ENCODE data around the gene ATP1A2.
A peak's percentile ranks its signal among the peaks of the same experiment; 100 is the strongest.

The ATP1A2 gene

GRCh38 chr1:160086456-160086892 is 29.1 kb upstream of the ATP1A2 start:
- POLR2A ChIA-PET, result interaction anchor here (3.0 kb wide), 1 partner anchor 12 kb away, joined by 11 read pairs; the partner anchor contains the start of gene IGSF8

GRCh38 chr1:160087118-160087662 is 28.4 kb upstream of the ATP1A2 start:
- Histone ChIP-seq H3K9me3 (ENCODE audit: control insufficient read depth, insufficient read depth, low read depth, low read length) (no peaks in the 10 kb centered on the region), H3K36me3 (ENCODE audit: control insufficient read depth in 2 of 2, insufficient read depth in 1 of 2, low read length in 2 of 2) (peaks cover 0 to 7% of the 10 kb centered on the region in 2 experiments; a peak in 1 of 3 replicates), H3K4me1 (ENCODE audit: control insufficient read depth, insufficient read depth, low read length) (no peaks in the 10 kb centered on the region), H3K27ac (ENCODE audit: extremely low read depth, low read depth, low read length) (no peak overlapping the region), H3K4me3 (ENCODE audit: low read depth, low read length) (no peak overlapping the region)
- CTCF ChIA-PET, result interaction anchor here (0.6 to 16.5 kb wide), 18 partner anchors 10 to 1000 kb away, joined by 3 to 541 read pairs (median 8); partner anchors contain the start of genes CASQ1, IGSF8 and KCNJ10
- POLR2A ChIA-PET, result interaction anchor here (3.0 kb wide), 1 partner anchor 11 kb away, joined by 11 read pairs; the partner anchor contains the start of gene IGSF8
- no peak for TF ChIP-seq ELK4 (IDR thresholded peaks at IDR 0.05; ENCODE audit: borderline replicate concordance, low read depth, low read length)
- no peak for TF ChIP-seq ZNF214 (tag by site-specific recombination; IDR thresholded peaks at IDR 0.05; ENCODE audit: borderline replicate concordance)
- TF ChIP-seq ZFP37 (tag by site-specific recombination; IDR thresholded peaks at IDR 0.05), result no peak
- TF ChIP-seq MYNN (tag by site-specific recombination; IDR thresholded peaks at IDR 0.05; ENCODE audit: borderline replicate concordance), result no peak
- peak; percentile 96 for TF ChIP-seq ZNF677 (tag by site-specific recombination; IDR thresholded peaks at IDR 0.05)
- TF ChIP-seq REST (tag by site-specific recombination; IDR thresholded peaks at IDR 0.05), result no peak

More at GRCh38 chr1:160086456-160086892, 29.1 kb upstream of the ATP1A2 start:
- no peaks in the 10 kb centered on the region for H3K36me3 ChIP-seq (ENCODE audit: control insufficient read depth in 2 of 2, insufficient read depth in 1 of 2, low read length in 2 of 2)
- H3K4me1 ChIP-seq (ENCODE audit: control insufficient read depth, insufficient read depth, low read length), result no peaks in the 10 kb centered on the region
- CTCF ChIA-PET, result interaction anchor here (0.7 to 16.5 kb wide), 33 partner anchors 11 to 1000 kb away, joined by 3 to 541 read pairs (median 7); partner anchors contain the start of genes CASQ1, IGSF8, KCNJ10 and PIGM
- no peak overlapping the region for H3K4me3 ChIP-seq (ENCODE audit: low read depth, low read length)
- peak; percentile 12; the same call in 1 of the 2 replicates for TF ChIP-seq ATF2 (tag by site-specific recombination; IDR thresholded peaks at IDR 0.05; ENCODE audit: low read depth)
- TF ChIP-seq REPIN1 (tag by site-specific recombination; IDR thresholded peaks at IDR 0.05; ENCODE audit: low read depth), result no peak
- H3K9me3 ChIP-seq (ENCODE audit: control insufficient read depth, insufficient read depth, low read depth, low read length), result no peaks in the 10 kb centered on the region
- H3K27ac ChIP-seq (ENCODE audit: extremely low read depth, low read depth, low read length), result no peak overlapping the region

- H3K9me3 ChIP-seq (ENCODE audit: control insufficient read depth, insufficient read depth, low read depth, low read length), result no peaks in the 10 kb centered on the region
- no peak for TF ChIP-seq ZBTB10 (tag by site-specific recombination; IDR thresholded peaks at IDR 0.05)
- no peak for TF ChIP-seq ZNF157 (tag by site-specific recombination; IDR thresholded peaks at IDR 0.05)
- TF ChIP-seq ZNF335 (tag by site-specific recombination; conservative IDR thresholded peaks at IDR 0.05), result peak; percentile 50
- TF ChIP-seq ZNF433 (tag by site-specific recombination; IDR thresholded peaks at IDR 0.05; ENCODE audit: low read depth), result no peak
- ChIA-PET POLR2A (no interaction called here), CTCF (interaction anchor here (0.9 to 16.5 kb wide), 3 partner anchors 11 to 41 kb away, joined by 4 to 541 read pairs (median 123); partner anchors contain the start of gene KCNJ10)
- H3K27ac ChIP-seq (ENCODE audit: extremely low read depth, low read depth, low read length), result no peak overlapping the region
- peaks cover 0 to 17% of the 10 kb centered on the region in 2 experiments; a peak in 1 of 3 replicates for H3K36me3 ChIP-seq (ENCODE audit: control insufficient read depth in 2 of 2, insufficient read depth in 1 of 2, low read length in 2 of 2)
- no peak overlapping the region for H3K4me3 ChIP-seq (ENCODE audit: low read depth, low read length)
- H3K4me1 ChIP-seq (ENCODE audit: control insufficient read depth, insufficient read depth, low read length), result no peaks in the 10 kb centered on the region
Observed at GRCh38 chr1:160089883-160090282, 25.7 kb upstream of the ATP1A2 start.

Measured in HEK293 (cell line).